HCT116 (cell line): ENCODE measurements around the gene RAB27B. TPM values are rescaled to one million over a fixed set of nuclear protein-coding genes. Genes with fewer than 3 reads are reported as not detected.

ENCODE experiments used
- ATAC-seq: fragments of 200-7000 bp; cut with Tn5 transposase; 2 replicates; pipeline ENCODE4 v1.9.1; 2020; ENCODE audit warnings: mild to moderate bottlenecking, moderate library complexity
- BruUV-seq: library from RNA; stranded (reverse); fragments of 400-500 nt; replicated peaks from 2 replicates; lab custom pipeline; 2021; lab: Mats Ljungman, UMichigan
- CTCF ChIA-PET: fragments of 300-600 bp; sonication (Branson Sonifier 250); formaldehyde crosslinking; loops from one replicate; lab custom pipeline; 2021; ENCODE audit warnings: antibody characterized with exemption; lab: Charles Lee
- POLR2A ChIA-PET: fragments of 300-600, 350-600 bp; sonication (Branson Sonifier 250); formaldehyde crosslinking; loops from one replicate; lab custom pipeline; 2021; ENCODE audit warnings: antibody characterized with exemption; lab: Charles Lee
- RAD21 ChIA-PET, 2 experiments: fragments of 300-600 bp; sonication (Branson Sonifier 250); formaldehyde crosslinking; loops; one replicate each; lab custom pipeline; 2023; ENCODE audit warnings: low total read pairs in 2 of 2; ENCODE audit not compliant: uncharacterized antibody in 2 of 2, unreplicated experiment in 2 of 2, low non-redundant PET in 1 of 2; lab: Charles Lee
- DNase-seq: peaks from one replicate; pipeline ENCODE4 v3.0.0-alpha.2; 2010; ENCODE audit warnings: low read depth, low spot score
- H2AFZ ChIP-seq: fragments of 200-600 bp; shearing (Covaris generic), sonication (generic); 2 replicates; pipeline ENCODE4 v1.6.1; 2017; ENCODE audit warnings: low read depth, mixed run types, mixed read lengths, antibody characterized with exemption, low read length; ENCODE audit not compliant: poor library complexity, severe bottlenecking
- H3K27ac ChIP-seq: 2 replicates; pipeline ENCODE4 v1.5.1; 2012; ENCODE audit warnings: low read depth, low read length
- H3K27me3 ChIP-seq: fragments of 200-600 bp; sonication (generic); 2 replicates; pipeline ENCODE4 v1.6.1; 2016; ENCODE audit warnings: mixed run types, low read length, mixed read lengths; ENCODE audit not compliant: insufficient read depth
- H3K36me3 ChIP-seq, 2 experiments: fragments of 200-500 bp in 1 of 2; fragments of 200-600 bp in 1 of 2; sonication (Bioruptor generic) in 1 of 2; sonication (generic) in 1 of 2; 2 replicates each; pipeline versions ENCODE4 v1.5.1 to v1.6.1; 2014 to 2016; ENCODE audit warnings: low read length in 2 of 2, inconsistent platforms in 1 of 2, mixed read lengths in 1 of 2, mixed run types in 1 of 2; ENCODE audit not compliant: insufficient read depth in 2 of 2, control insufficient read depth in 1 of 2
- H3K4me1 ChIP-seq, 2 experiments: fragments of 200-600 bp in 1 of 2; sonication (generic) in 1 of 2; 2 replicates each; pipeline versions ENCODE4 v1.5.1 to v1.6.1; 2012 to 2017; ENCODE audit warnings: low read length in 2 of 2, inconsistent platforms in 1 of 2, mild to moderate bottlenecking in 1 of 2, mixed read lengths in 1 of 2, mixed run types in 1 of 2, moderate library complexity in 1 of 2; ENCODE audit not compliant: insufficient read depth in 2 of 2, control insufficient read depth in 1 of 2
- H3K4me2 ChIP-seq: fragments of 200-600 bp; sonication (generic); 2 replicates; pipeline ENCODE4 v1.6.1; 2017; ENCODE audit warnings: mixed run types, low read length, mixed read lengths
- H3K4me3 ChIP-seq, 2 experiments: fragments of 200-600 bp in 1 of 2; sonication (generic) in 1 of 2; replicated peaks in 1 of 2; 2 replicates each; pipeline ENCODE4 v1.5.1; 2011 to 2016; ENCODE audit warnings: low read length in 2 of 2, control low read depth in 1 of 2, low read depth in 1 of 2, mild to moderate bottlenecking in 1 of 2, mixed read lengths in 1 of 2, mixed run types in 1 of 2
- H3K79me2 ChIP-seq: fragments of 200-600 bp; sonication (generic); 2 replicates; pipeline ENCODE4 v1.6.1; 2017; ENCODE audit warnings: mild to moderate bottlenecking, mixed run types, low read length, moderate library complexity, mixed read lengths; ENCODE audit not compliant: insufficient read depth
- H3K9ac ChIP-seq: fragments of 200-600 bp; sonication (generic); 2 replicates; pipeline ENCODE4 v1.6.1; 2016; ENCODE audit warnings: low read length, mixed read lengths
- H3K9me2 ChIP-seq: fragments of 200-600 bp; sonication (generic), shearing (Covaris generic); 2 replicates; pipeline ENCODE4 v1.6.1; 2017; ENCODE audit warnings: mixed run types, mild to moderate bottlenecking, moderate library complexity; ENCODE audit not compliant: insufficient read depth
- H3K9me3 ChIP-seq, 2 experiments: fragments of 200-500 bp in 1 of 2; fragments of 200-600 bp in 1 of 2; sonication (Bioruptor generic) in 1 of 2; sonication (generic) in 1 of 2; 2 replicates each; pipeline ENCODE4 v1.6.1; 2014 to 2017; ENCODE audit warnings: low read length in 2 of 2, mixed read lengths in 2 of 2, inconsistent platforms in 1 of 2, low read depth in 1 of 2, mild to moderate bottlenecking in 1 of 2, mixed run types in 1 of 2, moderate library complexity in 1 of 2; ENCODE audit not compliant: control insufficient read depth in 1 of 2, insufficient read depth in 1 of 2
- H4K20me1 ChIP-seq: fragments of 200-600 bp; sonication (generic), shearing (Covaris generic); 2 replicates; pipeline ENCODE4 v1.6.1; 2017; ENCODE audit warnings: mixed run types, mild to moderate bottlenecking, moderate library complexity; ENCODE audit not compliant: insufficient read depth
- CBX3 ChIP-seq: IDR thresholded peaks from 2 replicates; pipeline ENCODE4 v1.6.1; 2012; ENCODE audit warnings: low read depth
- CEBPB ChIP-seq: IDR thresholded peaks from 2 replicates; pipeline ENCODE4 v1.6.1; 2012; ENCODE audit warnings: low read depth
- EZH2 ChIP-seq: fragments of 200-600 bp; sonication (generic); IDR thresholded peaks from 2 replicates; pipeline ENCODE4 v1.6.1; 2017; ENCODE audit warnings: antibody characterized with exemption, mixed run types
- EZH2phosphoT487 ChIP-seq: fragments of 200-600 bp; IDR thresholded peaks from 2 replicates; pipeline ENCODE4 v1.6.1; 2018; ENCODE audit warnings: antibody characterized with exemption, borderline replicate concordance
- FOSL1 ChIP-seq: IDR thresholded peaks from 2 replicates; pipeline ENCODE4 v1.6.1; 2012; ENCODE audit warnings: low read depth
- POLR2A ChIP-seq: IDR thresholded peaks from 2 replicates; pipeline ENCODE4 v1.7.0; 2011; ENCODE audit warnings: borderline replicate concordance; ENCODE audit not compliant: insufficient read depth, insufficient read length; ENCODE audit errors: extremely low read depth
- POLR2AphosphoS5 ChIP-seq: IDR thresholded peaks from 2 replicates; pipeline ENCODE4 v1.6.1; 2011; ENCODE audit warnings: mild to moderate bottlenecking, low read depth, low read length, moderate library complexity
- RAD21 ChIP-seq: IDR thresholded peaks from 2 replicates; pipeline ENCODE4 v1.6.1; 2012; ENCODE audit warnings: low read depth, mild to moderate bottlenecking
- SRF ChIP-seq: IDR thresholded peaks from 2 replicates; pipeline ENCODE4 v1.6.1; 2012; ENCODE audit warnings: low read depth
- TCF7L2 ChIP-seq: IDR thresholded peaks from 2 replicates; pipeline ENCODE4 v1.7.0; 2011; ENCODE audit warnings: borderline replicate concordance, inconsistent platforms; ENCODE audit not compliant: insufficient read depth, insufficient read length; ENCODE audit errors: extremely low read depth
- ZFX ChIP-seq: fragments of 450-650 bp; IDR thresholded peaks from 2 replicates; pipeline ENCODE4 v1.6.1; 2017
- ZNF274 ChIP-seq: fragments of 200-500 bp; sonication (Bioruptor generic); IDR thresholded peaks from 2 replicates; pipeline ENCODE4 v1.6.1; 2014; ENCODE audit warnings: mild to moderate bottlenecking, low read depth, low read length, inconsistent platforms
- intact Hi-C: fragments of 100-400 bp; cut with micrococcal nuclease; formaldehyde crosslinking; loops from 2 replicates; pipeline ENCODE4 v1.10.0; 2022
- total RNA-seq: library from RNA; stranded (reverse); gene quantifications from one replicate; pipeline ENCODE4 v1.2.1, GENCODE V29; 2021; ENCODE audit not compliant: unreplicated experiment
- TF ChIP-seq, protein P1 (sequence below): IDR thresholded peaks from 2 replicates; pipeline ENCODE4 v1.6.1; 2012
- TF ChIP-seq, protein P2 (sequence below): IDR thresholded peaks from 2 replicates; pipeline ENCODE4 v1.6.1; 2012
- TF ChIP-seq, protein P3 (sequence below): IDR thresholded peaks from 2 replicates; pipeline ENCODE4 v1.6.1; 2012; ENCODE audit warnings: low read depth

RAB27B gene
- total RNA-seq, 1 experiment from 2014 or later, result 2.2 TPM

DNA sequence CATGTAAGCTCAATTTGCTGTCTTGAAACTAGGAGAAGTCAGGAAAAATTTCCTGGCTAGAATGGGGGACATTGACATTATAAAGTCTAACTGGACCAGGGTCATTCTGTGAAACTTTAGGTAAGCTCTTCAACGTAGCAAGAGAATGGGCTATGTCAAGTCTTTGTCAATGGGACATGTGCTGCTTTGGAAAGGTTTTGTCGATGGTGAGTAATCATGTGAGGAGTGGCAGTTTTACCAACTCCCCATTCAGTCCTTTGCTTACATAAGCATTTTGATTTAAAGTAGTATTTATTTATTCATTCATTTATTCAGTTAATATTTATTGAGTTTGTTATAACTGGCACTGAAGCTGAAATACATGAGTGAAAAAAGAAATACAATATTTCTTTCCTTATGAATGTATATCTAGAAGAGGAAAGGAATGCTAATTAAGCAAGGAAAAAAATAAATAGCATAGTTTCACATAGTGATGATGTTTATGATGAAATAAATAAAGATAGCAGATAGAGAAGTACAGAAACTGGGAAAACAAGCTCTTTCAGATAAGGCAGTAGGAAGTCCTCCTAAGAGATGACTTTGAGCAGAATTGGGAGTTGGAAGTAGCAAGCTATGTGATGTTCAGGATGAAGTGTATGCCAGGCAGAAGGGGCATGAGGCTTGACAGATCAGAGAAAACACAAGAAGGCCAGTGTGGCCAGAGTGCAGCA lies 25.4 kb upstream of the RAB27B start:
- no peaks in the 10 kb centered on the region for H3K79me2 ChIP-seq
- no peak overlapping the region for H3K4me2 ChIP-seq
- ATAC-seq (no peak), DNase-seq (no peak)
- no peak overlapping the region for H3K4me3 ChIP-seq
- H3K4me1 ChIP-seq, result peaks cover 0 to 5% of the 10 kb centered on the region in 2 experiments; a peak in 1 of 4 replicates
- no peaks in the 10 kb centered on the region for H4K20me1 ChIP-seq
- H3K27me3 ChIP-seq, result no peaks in the 10 kb centered on the region
- no peak overlapping the region for H2AFZ ChIP-seq
- RAD21 ChIA-PET, result no interaction called here
- POLR2A ChIA-PET, result no interaction called here
- CTCF ChIA-PET, result no interaction called here
- H3K9me3 ChIP-seq, result no peaks in the 10 kb centered on the region
- BruUV-seq, result no TSS peak
- no peaks in the 10 kb centered on the region for H3K9me2 ChIP-seq
- intact Hi-C loops, result no loop called here
- no peaks in the 10 kb centered on the region for H3K36me3 ChIP-seq
- H3K27ac ChIP-seq, result no peak overlapping the region
- no peak overlapping the region for H3K9ac ChIP-seq
- TF ChIP-seq RAD21, result no peak
- TF ChIP-seq EZH2phosphoT487, result no peak
- TF ChIP-seq POLR2AphosphoS5, result no peak
- TF ChIP-seq EZH2, result no peak
- TF ChIP-seq CEBPB, result no peak
- TF ChIP-seq SRF, result no peak
- no peak for TF ChIP-seq CBX3
- no peak for TF ChIP-seq ZNF274
- TF ChIP-seq POLR2A, result no peak
- TF ChIP-seq, protein P1, sequence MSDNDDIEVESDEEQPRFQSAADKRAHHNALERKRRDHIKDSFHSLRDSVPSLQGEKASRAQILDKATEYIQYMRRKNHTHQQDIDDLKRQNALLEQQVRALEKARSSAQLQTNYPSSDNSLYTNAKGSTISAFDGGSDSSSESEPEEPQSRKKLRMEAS, result no peak
- no peak for TF ChIP-seq ZFX
- no peak for TF ChIP-seq TCF7L2
- TF ChIP-seq FOSL1, result no peak
- TF ChIP-seq, protein P2, sequence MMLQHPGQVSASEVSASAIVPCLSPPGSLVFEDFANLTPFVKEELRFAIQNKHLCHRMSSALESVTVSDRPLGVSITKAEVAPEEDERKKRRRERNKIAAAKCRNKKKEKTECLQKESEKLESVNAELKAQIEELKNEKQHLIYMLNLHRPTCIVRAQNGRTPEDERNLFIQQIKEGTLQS, result no peak
- TF ChIP-seq, protein P3, sequence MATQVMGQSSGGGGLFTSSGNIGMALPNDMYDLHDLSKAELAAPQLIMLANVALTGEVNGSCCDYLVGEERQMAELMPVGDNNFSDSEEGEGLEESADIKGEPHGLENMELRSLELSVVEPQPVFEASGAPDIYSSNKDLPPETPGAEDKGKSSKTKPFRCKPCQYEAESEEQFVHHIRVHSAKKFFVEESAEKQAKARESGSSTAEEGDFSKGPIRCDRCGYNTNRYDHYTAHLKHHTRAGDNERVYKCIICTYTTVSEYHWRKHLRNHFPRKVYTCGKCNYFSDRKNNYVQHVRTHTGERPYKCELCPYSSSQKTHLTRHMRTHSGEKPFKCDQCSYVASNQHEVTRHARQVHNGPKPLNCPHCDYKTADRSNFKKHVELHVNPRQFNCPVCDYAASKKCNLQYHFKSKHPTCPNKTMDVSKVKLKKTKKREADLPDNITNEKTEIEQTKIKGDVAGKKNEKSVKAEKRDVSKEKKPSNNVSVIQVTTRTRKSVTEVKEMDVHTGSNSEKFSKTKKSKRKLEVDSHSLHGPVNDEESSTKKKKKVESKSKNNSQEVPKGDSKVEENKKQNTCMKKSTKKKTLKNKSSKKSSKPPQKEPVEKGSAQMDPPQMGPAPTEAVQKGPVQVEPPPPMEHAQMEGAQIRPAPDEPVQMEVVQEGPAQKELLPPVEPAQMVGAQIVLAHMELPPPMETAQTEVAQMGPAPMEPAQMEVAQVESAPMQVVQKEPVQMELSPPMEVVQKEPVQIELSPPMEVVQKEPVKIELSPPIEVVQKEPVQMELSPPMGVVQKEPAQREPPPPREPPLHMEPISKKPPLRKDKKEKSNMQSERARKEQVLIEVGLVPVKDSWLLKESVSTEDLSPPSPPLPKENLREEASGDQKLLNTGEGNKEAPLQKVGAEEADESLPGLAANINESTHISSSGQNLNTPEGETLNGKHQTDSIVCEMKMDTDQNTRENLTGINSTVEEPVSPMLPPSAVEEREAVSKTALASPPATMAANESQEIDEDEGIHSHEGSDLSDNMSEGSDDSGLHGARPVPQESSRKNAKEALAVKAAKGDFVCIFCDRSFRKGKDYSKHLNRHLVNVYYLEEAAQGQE, result no peak
- TF ChIP-seq, all 23 proteins: peak for 0
